ENCODE results near the gene PIP4K2A. TPM values are rescaled to one million over a fixed set of nuclear protein-coding genes. Genes with fewer than 3 reads are reported as not detected.

PIP4K2A gene
- total and polyA plus RNA-seq, 2 experiments from 2014 or later, result 39.9 to 40.1 TPM

DNA sequence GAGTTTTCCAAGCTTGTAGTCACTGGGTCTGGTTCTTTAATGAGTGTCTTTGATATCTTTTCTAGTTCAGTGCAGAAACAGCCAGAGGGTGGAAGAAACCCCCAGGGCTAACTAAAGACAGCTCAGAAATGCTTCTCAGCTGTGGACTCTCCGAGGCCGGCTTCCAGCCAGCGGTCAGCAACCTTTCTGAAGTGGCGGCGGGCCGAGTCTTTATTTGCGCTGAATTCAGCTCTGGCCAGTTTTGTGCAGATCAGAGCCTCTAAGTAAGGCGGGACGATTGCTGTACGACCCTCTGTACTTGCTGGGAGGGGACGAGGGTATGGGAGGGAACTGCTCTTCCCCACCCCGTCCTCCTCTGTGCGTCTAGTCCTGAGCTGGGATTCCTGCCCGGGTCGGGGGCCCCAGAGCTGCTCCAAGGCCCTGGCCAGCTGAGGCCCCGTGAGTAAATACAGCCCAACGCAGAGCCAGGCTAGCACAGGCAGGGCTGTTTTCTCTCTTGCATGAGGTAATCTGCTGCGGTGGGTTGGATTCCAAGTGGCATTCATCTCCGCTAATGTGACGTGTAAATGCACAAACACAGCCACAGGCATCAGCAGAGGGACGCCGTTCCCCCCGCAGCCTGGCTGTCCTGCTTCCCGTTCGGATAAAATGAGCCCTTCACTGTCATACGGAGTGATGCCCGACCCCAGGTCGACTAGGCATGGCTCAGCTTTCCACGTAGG lies 159.8 kb downstream of the PIP4K2A start (continued):
- no peak for TF ChIP-seq ZNF462 (CRISPR knock-in tag; IDR thresholded peaks at IDR 0.05)
- TF ChIP-seq EZH2phosphoT487 (IDR thresholded peaks at IDR 0.05; ENCODE audit: unreplicated experiment), result no peak
- no peak for TF ChIP-seq STAT1 (IDR thresholded peaks at IDR 0.05; ENCODE audit: unreplicated experiment)
- TF ChIP-seq, protein P1, sequence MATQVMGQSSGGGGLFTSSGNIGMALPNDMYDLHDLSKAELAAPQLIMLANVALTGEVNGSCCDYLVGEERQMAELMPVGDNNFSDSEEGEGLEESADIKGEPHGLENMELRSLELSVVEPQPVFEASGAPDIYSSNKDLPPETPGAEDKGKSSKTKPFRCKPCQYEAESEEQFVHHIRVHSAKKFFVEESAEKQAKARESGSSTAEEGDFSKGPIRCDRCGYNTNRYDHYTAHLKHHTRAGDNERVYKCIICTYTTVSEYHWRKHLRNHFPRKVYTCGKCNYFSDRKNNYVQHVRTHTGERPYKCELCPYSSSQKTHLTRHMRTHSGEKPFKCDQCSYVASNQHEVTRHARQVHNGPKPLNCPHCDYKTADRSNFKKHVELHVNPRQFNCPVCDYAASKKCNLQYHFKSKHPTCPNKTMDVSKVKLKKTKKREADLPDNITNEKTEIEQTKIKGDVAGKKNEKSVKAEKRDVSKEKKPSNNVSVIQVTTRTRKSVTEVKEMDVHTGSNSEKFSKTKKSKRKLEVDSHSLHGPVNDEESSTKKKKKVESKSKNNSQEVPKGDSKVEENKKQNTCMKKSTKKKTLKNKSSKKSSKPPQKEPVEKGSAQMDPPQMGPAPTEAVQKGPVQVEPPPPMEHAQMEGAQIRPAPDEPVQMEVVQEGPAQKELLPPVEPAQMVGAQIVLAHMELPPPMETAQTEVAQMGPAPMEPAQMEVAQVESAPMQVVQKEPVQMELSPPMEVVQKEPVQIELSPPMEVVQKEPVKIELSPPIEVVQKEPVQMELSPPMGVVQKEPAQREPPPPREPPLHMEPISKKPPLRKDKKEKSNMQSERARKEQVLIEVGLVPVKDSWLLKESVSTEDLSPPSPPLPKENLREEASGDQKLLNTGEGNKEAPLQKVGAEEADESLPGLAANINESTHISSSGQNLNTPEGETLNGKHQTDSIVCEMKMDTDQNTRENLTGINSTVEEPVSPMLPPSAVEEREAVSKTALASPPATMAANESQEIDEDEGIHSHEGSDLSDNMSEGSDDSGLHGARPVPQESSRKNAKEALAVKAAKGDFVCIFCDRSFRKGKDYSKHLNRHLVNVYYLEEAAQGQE (IDR thresholded peaks at IDR 0.05; ENCODE audit: unreplicated experiment), result no peak
- TF ChIP-seq CTCF (conservative IDR thresholded peaks at IDR 0.05; ENCODE audit: low read depth in 2 of 2), result no peak
